ENCODE measurements around the gene CBX7.

DNA sequence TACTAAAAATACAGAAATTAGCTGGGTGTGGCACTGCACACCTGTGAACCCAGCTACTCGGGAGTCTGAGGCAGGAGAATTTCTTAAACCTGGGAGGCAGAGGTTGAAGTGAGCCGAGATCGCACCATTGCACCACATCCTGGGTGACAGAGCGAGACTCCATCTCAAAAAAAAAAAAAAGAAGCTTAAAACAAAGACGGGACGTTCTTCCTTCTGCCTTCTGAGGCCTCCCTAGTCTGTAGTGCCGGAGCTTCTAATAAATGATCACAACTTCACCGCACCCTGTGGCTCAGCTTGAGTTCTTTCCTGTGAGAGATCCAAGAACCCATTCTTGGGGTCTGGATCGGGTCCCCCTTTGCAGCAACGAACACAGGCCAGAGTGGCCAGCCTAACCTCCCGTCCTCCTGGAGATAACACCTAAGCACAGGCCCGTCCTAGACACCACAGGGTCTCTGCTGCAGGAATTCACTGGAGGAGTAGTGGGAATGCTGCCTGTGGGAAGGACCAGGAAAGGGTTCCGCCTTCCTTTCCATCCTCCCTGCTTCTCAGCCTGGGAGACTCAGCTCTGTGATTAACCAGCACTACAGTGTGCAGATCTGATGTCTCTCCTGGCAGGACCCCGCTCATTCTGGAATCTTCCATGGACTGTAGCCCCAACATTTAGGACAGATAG is 57.6 kb downstream of the CBX7 start:
- no peak for TF ChIP-seq EZH2 (IDR thresholded peaks at IDR 0.05)
- no peak for TF ChIP-seq POLR2AphosphoS5 (IDR thresholded peaks at IDR 0.05; ENCODE audit: borderline replicate concordance, low read depth, low read length)
- no peak for TF ChIP-seq FOXP2 (optimal IDR thresholded peaks at IDR 0.05; ENCODE audit: control extremely low read depth, extremely low read length, insufficient read depth)
